Activated T-helper 9 cell treated with anti-CD3 and anti-CD28 coated beads, Interleukin-2, amount 50 U/mL, for 16 hours (primary cell): Measurements from ENCODE around the gene CDC37L1.

Source experiments
- DNase-seq: peaks from one replicate; pipeline ENCODE4 v3.0.0-alpha.2; 2020; ENCODE audit warnings: low read depth

The CDC37L1 gene

GRCh38 chr9:4714266-4715016 is 35.1 kb downstream of the CDC37L1 start:
- DNase-seq = no peak

GRCh38 chr9:4716163-4716562 is 36.8 kb downstream of the CDC37L1 start:
- DNase-seq = no peak

DNA sequence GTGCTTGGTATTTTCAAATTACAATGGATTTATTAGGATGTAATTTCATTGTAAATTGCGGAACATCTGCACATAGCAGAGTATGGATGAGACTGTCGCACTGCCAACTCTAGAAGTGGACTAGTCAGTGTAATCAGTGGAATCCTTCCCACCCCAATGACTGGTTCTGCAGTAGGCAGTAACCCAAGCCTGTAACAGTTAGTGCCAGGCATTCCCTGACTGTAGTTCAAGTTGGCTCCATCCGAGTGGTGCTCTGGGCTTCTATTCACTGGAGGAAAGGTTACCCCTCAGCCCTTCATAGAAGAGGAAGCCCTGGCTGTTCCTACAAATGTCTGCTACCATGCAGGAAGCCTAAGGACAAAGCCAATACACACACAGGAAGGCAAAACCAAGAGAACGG is 38.4 kb downstream of the CDC37L1 start:
- no peak for DNase-seq

DNA sequence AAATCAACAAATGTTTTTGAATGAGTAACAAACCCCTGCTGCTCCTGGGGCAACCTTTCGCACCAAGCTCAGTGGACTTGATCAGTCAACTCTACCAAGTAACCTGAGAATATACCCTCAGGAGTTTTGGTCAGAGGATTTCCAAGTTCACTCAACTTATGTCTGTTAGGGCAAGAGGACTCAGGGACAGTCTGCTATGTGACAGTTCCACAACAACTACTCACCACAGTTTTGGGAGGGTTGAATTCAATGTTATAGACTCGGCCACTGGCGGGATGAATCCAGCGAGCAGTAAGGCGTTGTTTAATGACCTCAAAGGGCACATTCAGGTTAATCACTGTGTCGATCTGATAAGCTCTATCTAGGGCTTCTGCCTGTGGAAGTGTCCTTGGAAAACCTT is 39.5 kb downstream of the CDC37L1 start:
- DNase-seq = no peak

DNA sequence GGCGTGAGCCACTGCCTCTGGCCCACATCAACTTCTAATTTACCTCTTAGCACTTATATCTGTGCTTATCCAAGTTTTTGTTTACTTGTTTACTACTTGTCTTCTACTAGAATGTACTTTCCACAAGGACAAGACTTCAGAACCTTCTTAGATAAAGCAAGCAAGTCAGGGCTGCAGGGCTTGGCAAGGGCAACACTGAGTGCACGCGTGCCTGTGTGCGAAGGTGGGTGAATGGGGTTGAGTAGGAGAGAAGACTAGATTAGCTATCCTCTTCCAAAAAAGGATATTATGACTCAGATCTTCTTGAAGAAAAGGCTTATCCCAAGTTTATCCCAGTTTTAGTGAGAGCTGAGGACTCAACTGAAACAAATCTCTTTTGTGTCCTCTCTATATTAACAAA is 42.4 kb downstream of the CDC37L1 start:
- DNase-seq = no peak

- no peak for DNase-seq
These were observed 46.5 kb downstream of the CDC37L1 start for GRCh38 chr9:4725706-4726442.

DNA sequence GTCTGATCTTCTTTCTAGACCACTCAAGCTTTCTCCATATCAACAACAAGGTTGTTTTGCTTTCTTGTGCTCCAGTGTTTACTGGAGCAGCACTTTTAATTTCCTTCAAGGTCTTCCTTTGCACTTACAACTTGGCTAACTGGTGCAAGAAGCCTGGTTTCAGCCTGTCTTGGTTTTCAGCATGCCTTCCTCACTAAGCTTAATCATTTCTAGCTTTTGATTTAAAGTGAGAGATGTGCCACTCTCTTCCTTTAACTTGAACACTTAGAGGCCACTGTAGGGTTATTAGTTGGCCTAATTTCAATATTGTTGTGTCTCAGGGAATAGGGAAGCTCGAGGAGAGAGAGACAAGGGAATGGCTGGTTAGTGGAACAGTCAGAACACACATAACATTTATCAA is 48.2 kb downstream of the CDC37L1 start:
- DNase-seq = no peak

- DNase-seq = no peak
These were observed 53.5 kb downstream of the CDC37L1 start for GRCh38 chr9:4732890-4733289.

GRCh38 chr9:4734150-4734549 is 54.8 kb downstream of the CDC37L1 start:
- DNase-seq = no peak

- DNase-seq = no peak
These were observed 59.7 kb downstream of the CDC37L1 start for GRCh38 chr9:4738866-4739586.

DNA sequence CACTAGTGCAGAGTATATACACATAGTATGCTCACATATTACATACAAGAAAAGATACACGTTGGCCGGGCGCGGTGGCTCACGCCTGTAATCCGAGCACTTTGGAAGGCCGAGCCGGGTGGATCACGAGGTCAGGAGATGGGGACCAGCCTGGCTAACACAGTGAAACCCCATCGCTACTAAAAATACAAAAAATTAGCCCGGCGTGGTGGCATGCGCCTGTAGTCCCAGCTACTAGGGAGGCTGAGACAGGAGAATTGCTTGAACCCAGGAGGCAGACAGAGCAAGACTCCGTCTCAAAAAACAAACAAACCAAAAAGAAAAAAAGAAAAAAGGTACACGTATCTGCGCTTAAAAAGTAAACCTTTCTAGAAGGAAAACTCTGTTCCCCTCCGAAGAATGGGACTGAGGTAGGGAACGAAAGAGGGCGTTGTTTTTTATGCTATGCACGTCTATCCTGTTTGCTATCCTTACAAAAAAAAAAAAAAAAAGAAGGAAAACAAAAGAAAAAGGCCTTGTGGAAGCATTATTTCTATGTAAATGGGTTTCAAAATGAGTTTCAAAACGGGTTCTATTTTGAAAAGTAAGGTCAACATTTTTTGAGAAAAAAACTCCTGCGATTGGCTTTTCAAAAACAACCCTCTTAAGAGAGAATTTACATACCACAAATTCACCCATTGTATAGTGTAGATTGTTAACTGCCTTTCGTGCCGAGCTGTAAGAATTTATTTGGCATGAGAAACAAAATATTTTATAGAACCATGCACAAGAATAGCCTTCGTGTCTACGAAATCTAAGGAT is 60.4 kb downstream of the CDC37L1 start:
- DNase-seq = no peak

DNA sequence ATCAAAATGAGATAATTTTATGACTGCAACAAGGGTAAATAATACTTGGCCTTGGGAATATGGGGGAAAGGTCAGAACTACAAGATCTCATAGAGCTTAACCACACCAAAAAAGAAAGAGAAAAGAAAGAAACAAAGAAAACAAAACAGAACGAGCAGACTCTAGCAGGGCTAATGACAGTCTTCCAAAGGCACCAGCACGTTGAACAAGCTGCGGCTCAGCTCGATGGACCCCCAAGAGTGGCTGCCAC is 60.9 kb downstream of the CDC37L1 start:
- DNase-seq = no peak

DNA sequence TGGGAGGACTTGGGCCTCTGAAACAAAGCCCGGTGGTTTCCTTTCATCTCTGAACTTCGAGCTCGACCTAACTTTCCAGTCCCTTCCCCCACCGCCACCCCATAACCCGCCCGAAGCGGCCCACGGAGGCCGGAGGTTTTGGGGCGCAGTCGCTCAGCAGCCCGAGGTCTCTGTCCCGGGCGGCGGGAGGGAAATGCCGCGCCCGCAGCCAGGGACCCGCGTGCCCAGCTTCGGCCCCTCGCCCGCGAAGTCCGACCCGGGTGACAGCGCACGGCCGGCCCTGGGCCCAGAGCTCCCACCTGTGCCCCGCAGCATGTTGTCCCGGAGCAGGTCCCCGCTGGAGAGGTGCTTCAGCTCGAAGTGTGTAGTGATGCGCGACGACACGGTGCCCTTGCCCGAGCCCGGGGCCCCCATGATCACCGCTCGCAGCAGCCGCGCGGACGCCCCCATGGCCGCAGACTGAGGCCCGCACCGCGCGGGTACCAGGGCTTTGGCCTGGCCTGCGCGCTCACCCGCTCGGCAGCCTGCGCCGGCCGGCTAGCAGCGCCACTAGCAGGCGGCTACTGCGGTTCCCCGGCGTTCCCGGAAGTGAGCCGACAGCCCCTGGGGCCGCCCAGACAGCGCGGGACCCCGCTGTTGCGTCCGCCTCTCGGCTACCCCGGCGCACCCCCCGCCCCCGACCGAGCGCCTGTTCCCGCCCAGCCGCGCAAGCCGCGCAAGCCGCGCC is 61.4 kb downstream of the CDC37L1 start, which contains the start of gene AK3:
Gene AK3, minus strand, starts transcription at position 565 of the 727 bp plus-strand sequence. Its CDS starts 115 bp downstream, at position 450.
- peak; percentile 72 for DNase-seq

DNA sequence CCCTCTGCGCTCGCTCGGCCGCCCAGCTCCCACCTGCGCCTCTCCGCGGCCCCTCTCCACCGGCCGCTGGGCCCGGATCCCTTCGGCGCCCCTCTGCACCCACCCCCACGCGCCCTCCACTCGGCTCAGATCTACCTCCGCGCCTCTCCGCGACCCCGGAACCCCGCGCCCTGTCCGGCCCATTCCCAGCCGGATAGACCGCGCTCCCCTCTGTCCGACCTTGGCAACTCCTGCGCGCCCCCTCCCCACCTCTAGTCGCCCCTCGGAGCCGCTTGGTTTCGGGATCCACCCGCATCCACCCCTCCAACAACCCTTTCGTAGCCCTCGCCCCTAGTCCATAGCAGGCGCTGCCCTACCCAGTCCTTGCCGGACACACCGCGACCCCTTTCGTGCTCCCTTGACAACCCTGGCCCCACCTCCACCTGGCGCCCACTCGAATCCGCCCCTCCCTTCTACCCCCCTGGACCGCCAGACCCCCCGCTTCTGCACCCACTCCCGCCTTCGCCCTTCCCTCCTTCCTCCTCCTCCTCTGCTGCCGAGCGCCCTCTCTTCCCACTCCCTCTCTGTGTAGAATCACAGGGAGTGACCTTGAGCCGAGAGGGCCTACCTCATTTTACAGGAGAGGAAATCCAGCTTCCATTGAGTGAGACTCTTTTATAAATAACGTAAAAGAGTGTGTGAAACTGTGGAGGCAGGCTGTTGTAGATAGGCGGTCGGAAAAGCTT is 62.2 kb downstream of the CDC37L1 start:
- peak; percentile 3 for DNase-seq

DNA sequence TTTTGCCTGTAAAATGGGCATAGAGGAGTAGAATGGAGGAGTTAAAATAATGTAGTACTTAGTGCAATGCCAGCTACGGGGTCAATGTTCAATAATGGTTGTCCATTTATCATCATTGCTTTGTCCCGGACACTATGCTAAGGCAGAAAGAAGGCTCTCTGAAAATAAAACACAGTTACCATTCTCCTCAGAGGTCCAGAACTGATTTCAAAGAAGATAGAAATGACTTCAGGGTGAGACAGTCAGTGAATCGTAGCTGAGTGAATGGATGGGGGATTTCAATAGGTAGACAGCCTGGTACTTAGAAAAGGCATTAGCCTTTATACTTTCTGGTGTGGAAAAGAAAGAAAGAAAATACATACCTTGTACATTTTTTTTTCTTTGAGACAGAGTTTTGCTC is 62.9 kb downstream of the CDC37L1 start:
- no peak for DNase-seq

DNA sequence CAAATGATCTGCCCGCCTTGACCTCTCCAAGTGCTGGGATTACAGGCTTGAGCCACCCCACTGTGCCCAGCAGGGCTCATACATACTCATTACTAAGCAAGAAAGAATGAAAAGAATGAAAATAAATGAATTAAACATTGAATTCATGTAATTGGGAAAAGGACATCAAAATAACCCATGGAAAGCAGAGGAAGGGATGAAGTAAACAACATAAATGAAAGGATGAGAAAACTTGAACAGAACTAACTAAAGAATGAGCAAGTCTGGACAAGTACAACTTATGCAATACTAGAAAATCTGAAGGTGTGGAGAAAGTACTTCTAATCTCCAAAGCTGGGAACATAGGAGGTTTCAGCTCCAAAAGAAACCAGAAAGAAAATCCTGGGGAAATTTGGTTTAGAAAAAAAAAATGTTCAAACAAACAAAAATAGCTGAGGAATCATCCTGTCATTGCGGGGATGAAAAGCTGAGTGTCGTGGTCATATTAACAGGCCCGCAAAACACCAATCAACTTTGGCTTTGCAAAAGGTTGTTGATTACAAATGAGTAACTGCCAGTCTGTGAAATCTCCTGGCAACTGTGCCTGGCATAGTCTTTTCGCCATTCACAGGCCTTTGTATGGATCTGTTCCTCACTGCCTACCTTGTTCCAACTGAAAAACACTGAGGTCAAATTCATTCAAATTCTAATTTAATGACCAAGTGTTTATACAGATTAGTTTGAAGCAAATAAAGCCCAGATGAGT is 63.9 kb downstream of the CDC37L1 start:
- no peak for DNase-seq

GRCh38 chr9:4746278-4747030 is 67.1 kb downstream of the CDC37L1 start:
- no peak for DNase-seq

GRCh38 chr9:4748612-4749011 is 69.2 kb downstream of the CDC37L1 start:
- DNase-seq = no peak

- DNase-seq = no peak
These were observed 70.8 kb downstream of the CDC37L1 start for GRCh38 chr9:4750023-4750673.
